HG03354 (cell line): ENCODE measurements around the gene SGCD.
"Not testable (repeated sequence)": the region's sequence is repeated elsewhere in the genome, so short reads cannot be mapped to it uniquely, and the experiment has no call there.

Source experiments
- ATAC-seq: cut with Tn5 transposase; IDR thresholded peaks from one replicate; pipeline ENCODE4 v1.9.1; 2021; ENCODE audit warnings: mild to moderate bottlenecking; ENCODE audit not compliant: unreplicated experiment, poor library complexity, severe bottlenecking

Gene SGCD

GRCh38 chr5:156594406-156594805, 267.4 kb downstream of the SGCD start:
- no peak for ATAC-seq

GRCh38 chr5:156595132-156595787, 268.3 kb downstream of the SGCD start:
- ATAC-seq = no peak

- ATAC-seq = no peak
Measured at GRCh38 chr5:156597276-156597675, 270.3 kb downstream of the SGCD start.

- ATAC-seq = no peak
Measured at GRCh38 chr5:156598964-156599363, 272.0 kb downstream of the SGCD start.

- ATAC-seq = not testable (repeated sequence)
Measured at GRCh38 chr5:156610582-156610981, 283.6 kb downstream of the SGCD start.

- no peak for ATAC-seq
Measured at GRCh38 chr5:156615901-156616300, 288.9 kb downstream of the SGCD start.

GRCh38 chr5:156617426-156617825, 290.5 kb downstream of the SGCD start:
- ATAC-seq = no peak

GRCh38 chr5:156618601-156619000, 291.6 kb downstream of the SGCD start:
- no peak for ATAC-seq

GRCh38 chr5:156621719-156622118, 294.8 kb downstream of the SGCD start:
- ATAC-seq = no peak

- ATAC-seq = no peak
Measured at GRCh38 chr5:156623381-156624040, 296.5 kb downstream of the SGCD start.

- ATAC-seq = no peak
Measured at GRCh38 chr5:156624686-156625085, 297.7 kb downstream of the SGCD start.

GRCh38 chr5:156628421-156628820, 301.5 kb downstream of the SGCD start:
- ATAC-seq = no peak

- no peak for ATAC-seq
Measured at GRCh38 chr5:156631005-156631404, 304.0 kb downstream of the SGCD start.

GRCh38 chr5:156634301-156634700, 307.3 kb downstream of the SGCD start:
- ATAC-seq = no peak

GRCh38 chr5:156640691-156641241, 313.8 kb downstream of the SGCD start:
- ATAC-seq = no peak

GRCh38 chr5:156641686-156642085, 314.7 kb downstream of the SGCD start:
- no peak for ATAC-seq

- ATAC-seq = no peak
Measured at GRCh38 chr5:156647034-156647451, 320.1 kb downstream of the SGCD start.

GRCh38 chr5:156654444-156654843, 327.5 kb downstream of the SGCD start:
- no peak for ATAC-seq

GRCh38 chr5:156655732-156656131, 328.8 kb downstream of the SGCD start:
- ATAC-seq = no peak

- not testable (repeated sequence) for ATAC-seq
Measured at GRCh38 chr5:156664832-156665231, 337.9 kb downstream of the SGCD start.

- not testable (repeated sequence) for ATAC-seq
Measured at GRCh38 chr5:156666686-156667085, 339.7 kb downstream of the SGCD start.
